Loucy (cell line): ENCODE data around the gene USP34.

ENCODE experiments used
- EZH2phosphoT487 ChIP-seq: fragments of 200-600 bp; IDR thresholded peaks from 2 replicates; pipeline ENCODE4 v1.6.1; 2018; ENCODE audit warnings: antibody characterized with exemption, mild to moderate bottlenecking, moderate library complexity, borderline replicate concordance
- TF ChIP-seq, protein P1 (sequence below): fragments of 200-600 bp; sonication (generic); conservative IDR thresholded peaks from 2 replicates; pipeline ENCODE4 v1.5.1; 2014; ENCODE audit warnings: mild to moderate bottlenecking, antibody characterized with exemption, low read length

DNA sequence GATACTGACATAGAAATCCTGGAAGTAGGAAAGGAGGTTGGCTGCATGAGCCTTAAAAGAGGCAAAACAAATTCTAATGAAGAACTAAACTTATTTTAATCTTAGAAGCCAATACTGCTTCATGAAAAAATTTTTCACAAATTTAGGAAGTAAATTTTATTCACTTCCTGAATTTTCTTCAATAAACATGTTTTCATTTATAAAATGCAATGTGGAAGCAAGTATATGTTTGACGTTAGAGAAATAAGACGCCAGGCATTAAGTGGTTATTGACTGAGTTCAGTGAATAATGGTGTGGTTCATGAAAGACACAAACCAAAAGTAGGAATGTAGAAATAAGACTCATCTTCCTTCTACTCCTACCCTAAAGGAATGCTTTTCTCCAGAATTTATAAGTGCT lies 136.4 kb downstream of the USP34 start:
- TF ChIP-seq, protein P1, sequence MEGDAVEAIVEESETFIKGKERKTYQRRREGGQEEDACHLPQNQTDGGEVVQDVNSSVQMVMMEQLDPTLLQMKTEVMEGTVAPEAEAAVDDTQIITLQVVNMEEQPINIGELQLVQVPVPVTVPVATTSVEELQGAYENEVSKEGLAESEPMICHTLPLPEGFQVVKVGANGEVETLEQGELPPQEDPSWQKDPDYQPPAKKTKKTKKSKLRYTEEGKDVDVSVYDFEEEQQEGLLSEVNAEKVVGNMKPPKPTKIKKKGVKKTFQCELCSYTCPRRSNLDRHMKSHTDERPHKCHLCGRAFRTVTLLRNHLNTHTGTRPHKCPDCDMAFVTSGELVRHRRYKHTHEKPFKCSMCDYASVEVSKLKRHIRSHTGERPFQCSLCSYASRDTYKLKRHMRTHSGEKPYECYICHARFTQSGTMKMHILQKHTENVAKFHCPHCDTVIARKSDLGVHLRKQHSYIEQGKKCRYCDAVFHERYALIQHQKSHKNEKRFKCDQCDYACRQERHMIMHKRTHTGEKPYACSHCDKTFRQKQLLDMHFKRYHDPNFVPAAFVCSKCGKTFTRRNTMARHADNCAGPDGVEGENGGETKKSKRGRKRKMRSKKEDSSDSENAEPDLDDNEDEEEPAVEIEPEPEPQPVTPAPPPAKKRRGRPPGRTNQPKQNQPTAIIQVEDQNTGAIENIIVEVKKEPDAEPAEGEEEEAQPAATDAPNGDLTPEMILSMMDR = no peak
- no peak for TF ChIP-seq EZH2phosphoT487
